Hepatocyte (in vitro differentiated cells): ENCODE measurements around the gene AXDND1.

Source experiments
- CTCF ChIP-seq: fragments of 200-600 bp; sonication (generic); IDR thresholded peaks from 2 replicates; pipeline ENCODE4 v1.5.1; 2016; ENCODE audit warnings: antibody characterized with exemption, mild to moderate bottlenecking; ENCODE audit not compliant: poor library complexity
- EZH2 ChIP-seq: fragments of 200-600 bp; sonication (generic); IDR thresholded peaks from 2 replicates; pipeline ENCODE4 v1.6.1; 2016; ENCODE audit warnings: antibody characterized with exemption, mild to moderate bottlenecking, borderline replicate concordance
- EZH2phosphoT487 ChIP-seq: fragments of 200-600 bp; sonication (generic); IDR thresholded peaks from one replicate; pipeline ENCODE4 v1.6.1; 2018; ENCODE audit warnings: antibody characterized with exemption, mild to moderate bottlenecking, low read depth, moderate library complexity; ENCODE audit not compliant: unreplicated experiment, severe bottlenecking

DNA sequence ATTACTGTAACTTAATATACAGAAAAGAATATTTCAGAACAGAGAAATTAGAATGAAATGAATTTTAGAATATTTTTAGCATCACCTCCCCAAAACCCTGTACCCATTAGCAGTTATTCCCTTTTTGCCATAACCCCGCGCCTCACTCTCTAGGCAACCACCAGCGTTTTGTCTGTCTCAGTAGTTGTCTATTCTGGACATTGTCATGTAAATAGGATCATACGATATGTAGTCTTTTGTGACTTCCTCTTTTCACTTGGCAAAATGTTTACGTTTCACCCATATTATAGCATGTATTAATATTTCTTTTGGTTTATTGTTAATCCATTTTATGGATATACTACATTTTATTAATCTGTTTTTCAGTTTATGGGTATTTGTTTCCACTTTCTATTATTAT lies 47.3 kb upstream of the AXDND1 start:
- TF ChIP-seq CTCF (no peak), EZH2 (no peak), EZH2phosphoT487 (no peak)
